Measurements from ENCODE around the gene PUS7. TPM values are rescaled to one million over a fixed set of nuclear protein-coding genes. Genes with fewer than 3 reads are reported as not detected.

Gene PUS7
- total and polyA plus RNA-seq, 4 donors, result 5.0 to 16.7 (median 10.8) TPM

DNA sequence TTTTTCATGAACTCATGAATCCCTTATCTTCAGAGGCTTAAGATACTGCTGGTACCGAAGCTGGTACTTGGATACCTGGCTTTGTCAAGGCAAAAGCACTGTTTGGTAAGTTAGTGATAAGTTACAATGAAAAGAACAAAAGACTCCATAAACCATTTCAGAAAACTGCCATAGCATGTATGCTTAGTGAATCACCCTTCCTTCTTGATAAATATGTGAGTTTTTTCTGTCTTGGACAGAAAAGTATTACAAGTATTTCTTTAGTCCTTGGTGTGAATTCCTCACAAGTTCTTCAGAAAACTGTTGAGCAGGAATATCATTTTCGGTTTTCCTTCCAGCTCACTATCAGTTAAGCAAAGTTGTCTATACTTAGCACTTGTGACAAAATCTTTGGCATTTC is 25.6 kb downstream of the PUS7 start:
- peak; percentile 36 for ATAC-seq (ENCODE audit: insufficient read depth, low FRiP score)
- no peak overlapping the region for H3K4me3 ChIP-seq

DNA sequence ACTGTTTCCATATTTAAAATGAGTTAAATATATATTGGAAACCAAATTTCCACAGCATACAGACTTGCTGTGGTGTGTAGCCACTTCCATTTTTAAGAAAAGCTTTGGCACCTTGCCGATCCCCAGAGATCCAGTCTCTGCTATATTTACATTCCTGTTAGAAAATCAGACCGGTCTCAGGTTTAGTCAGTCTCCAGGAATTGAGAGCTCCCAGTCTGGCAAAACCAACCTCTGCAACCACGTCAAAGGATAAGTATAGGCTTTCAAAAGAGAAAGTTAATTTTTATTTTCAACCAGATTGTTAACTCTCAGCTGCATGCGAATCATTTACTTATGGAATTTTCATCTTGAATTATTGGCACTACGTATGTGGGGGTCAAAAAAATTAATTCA is 28.2 kb downstream of the PUS7 start:
- H3K9ac ChIP-seq (ENCODE audit: insufficient read depth in 1 of 2, low read length in 2 of 2), result no peak overlapping the region
- no peaks in the 10 kb centered on the region for H3K27me3 ChIP-seq (ENCODE audit: control insufficient read depth in 3 of 3, insufficient read depth in 3 of 3, low read length in 2 of 3)
- H3K36me3 ChIP-seq (ENCODE audit: control insufficient read depth in 4 of 4, insufficient read depth in 4 of 4, low read length in 4 of 4), result peaks cover 0 to 1% (median 0%) of the 10 kb centered on the region in 4 donors
- H3K4me3 ChIP-seq, result no peak overlapping the region
- 59 to 79% methylated on average over 5 of the region's 5 CpGs for WGBS, 2 donors
- H3K4me1 ChIP-seq (ENCODE audit: control insufficient read depth in 5 of 5, insufficient read depth in 5 of 5, low read length in 5 of 5), result no peaks in the 10 kb centered on the region
- no peak for ATAC-seq (ENCODE audit: insufficient read depth, low FRiP score)
- TF ChIP-seq, protein P1, sequence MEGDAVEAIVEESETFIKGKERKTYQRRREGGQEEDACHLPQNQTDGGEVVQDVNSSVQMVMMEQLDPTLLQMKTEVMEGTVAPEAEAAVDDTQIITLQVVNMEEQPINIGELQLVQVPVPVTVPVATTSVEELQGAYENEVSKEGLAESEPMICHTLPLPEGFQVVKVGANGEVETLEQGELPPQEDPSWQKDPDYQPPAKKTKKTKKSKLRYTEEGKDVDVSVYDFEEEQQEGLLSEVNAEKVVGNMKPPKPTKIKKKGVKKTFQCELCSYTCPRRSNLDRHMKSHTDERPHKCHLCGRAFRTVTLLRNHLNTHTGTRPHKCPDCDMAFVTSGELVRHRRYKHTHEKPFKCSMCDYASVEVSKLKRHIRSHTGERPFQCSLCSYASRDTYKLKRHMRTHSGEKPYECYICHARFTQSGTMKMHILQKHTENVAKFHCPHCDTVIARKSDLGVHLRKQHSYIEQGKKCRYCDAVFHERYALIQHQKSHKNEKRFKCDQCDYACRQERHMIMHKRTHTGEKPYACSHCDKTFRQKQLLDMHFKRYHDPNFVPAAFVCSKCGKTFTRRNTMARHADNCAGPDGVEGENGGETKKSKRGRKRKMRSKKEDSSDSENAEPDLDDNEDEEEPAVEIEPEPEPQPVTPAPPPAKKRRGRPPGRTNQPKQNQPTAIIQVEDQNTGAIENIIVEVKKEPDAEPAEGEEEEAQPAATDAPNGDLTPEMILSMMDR (IDR thresholded peaks at IDR 0.05; ENCODE audit: control extremely low read depth, extremely low read depth), result no peak
- H3K27ac ChIP-seq (ENCODE audit: low read depth in 1 of 2, low read length in 1 of 2), result no peak overlapping the region
- no peaks in the 10 kb centered on the region for H3K9me3 ChIP-seq (ENCODE audit: control insufficient read depth in 4 of 4, insufficient read depth in 3 of 4, low read length in 3 of 4)
- peak; percentile 49 to 77 (median 52) for DNase-seq

More for the DNA sequence above, 25.6 kb downstream of the PUS7 start:
- H3K4me1 ChIP-seq (ENCODE audit: control insufficient read depth in 5 of 5, insufficient read depth in 5 of 5, low read length in 5 of 5), result no peaks in the 10 kb centered on the region
- peaks cover 0 to 6% (median 2%) of the 10 kb centered on the region in 4 donors for H3K36me3 ChIP-seq (ENCODE audit: control insufficient read depth in 4 of 4, insufficient read depth in 4 of 4, low read length in 4 of 4)
- no peak overlapping the region for H3K9ac ChIP-seq (ENCODE audit: insufficient read depth in 1 of 2, low read length in 2 of 2)
- peak in 2 of 3 donors; percentile 4 to 7 for DNase-seq
- no peaks in the 10 kb centered on the region for H3K9me3 ChIP-seq (ENCODE audit: control insufficient read depth in 4 of 4, insufficient read depth in 3 of 4, low read length in 3 of 4)
- TF ChIP-seq, protein P1 (IDR thresholded peaks at IDR 0.05; ENCODE audit: control extremely low read depth, extremely low read depth), result no peak
- H3K27ac ChIP-seq (ENCODE audit: low read depth in 1 of 2, low read length in 1 of 2), result no peak overlapping the region
- H3K27me3 ChIP-seq (ENCODE audit: control insufficient read depth in 3 of 3, insufficient read depth in 3 of 3, low read length in 2 of 3), result no peaks in the 10 kb centered on the region
- WGBS, 2 donors, result 65 to 87% methylated on average over 2 of the region's 2 CpGs

DNA sequence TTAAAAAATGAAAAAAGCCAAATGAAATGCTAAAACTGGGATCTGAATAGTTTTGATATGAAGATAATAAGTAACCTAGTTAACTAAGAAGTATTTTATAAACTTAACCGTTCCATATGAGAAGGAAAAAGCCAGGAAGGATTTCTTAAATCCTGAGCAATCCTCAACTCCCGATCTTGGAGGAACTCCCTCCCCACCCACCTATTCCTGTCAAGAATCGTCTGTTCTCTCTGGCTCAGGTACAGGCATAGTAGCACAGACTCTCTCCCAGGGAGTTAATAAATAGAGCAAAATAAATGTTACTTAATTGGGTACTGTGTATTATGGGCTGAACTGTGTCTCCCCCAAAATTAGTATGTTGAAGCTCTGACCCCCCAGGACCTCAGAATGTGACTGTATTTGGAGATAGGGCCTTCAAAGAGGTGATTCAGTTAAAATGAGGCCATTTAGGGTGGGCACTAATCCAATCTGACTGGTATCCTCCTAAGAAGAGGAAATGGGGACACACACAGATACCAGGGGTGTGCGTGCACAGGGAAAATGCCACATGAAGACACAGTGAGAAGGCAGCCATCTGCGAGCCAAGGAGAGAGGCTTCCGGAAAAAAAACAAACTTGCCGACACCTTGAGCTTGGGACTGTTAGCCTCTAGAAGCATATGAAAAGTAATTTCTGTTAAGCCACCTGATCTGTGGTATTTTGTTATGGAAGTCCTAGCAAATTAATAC is 28.7 kb downstream of the PUS7 start:
- Histone ChIP-seq H3K4me1 (ENCODE audit: control insufficient read depth in 5 of 5, insufficient read depth in 5 of 5, low read length in 5 of 5) (peaks cover 0 to under 1% (median 0%) of the 10 kb centered on the region in 5 donors), H3K9me3 (ENCODE audit: control insufficient read depth in 4 of 4, insufficient read depth in 3 of 4, low read length in 3 of 4) (no peaks in the 10 kb centered on the region), H3K9ac (ENCODE audit: insufficient read depth in 1 of 2, low read length in 2 of 2) (no peak overlapping the region), H3K27ac (ENCODE audit: low read depth in 1 of 2, low read length in 1 of 2) (no peak overlapping the region), H3K36me3 (ENCODE audit: control insufficient read depth in 4 of 4, insufficient read depth in 4 of 4, low read length in 4 of 4) (peaks cover 0 to 1% (median 0%) of the 10 kb centered on the region in 4 donors), H3K27me3 (ENCODE audit: control insufficient read depth in 3 of 3, insufficient read depth in 3 of 3, low read length in 2 of 3) (no peaks in the 10 kb centered on the region), H3K4me3 (no peak overlapping the region)
- DNase-seq (no peak), ATAC-seq (ENCODE audit: insufficient read depth, low FRiP score) (no peak)
- TF ChIP-seq, protein P1 (IDR thresholded peaks at IDR 0.05; ENCODE audit: control extremely low read depth, extremely low read depth), result no peak
- 44 to 70% methylated on average over 7 of the region's 7 CpGs for WGBS, 2 donors

Data from lung (tissue), 12 donors.